ENCODE data around the gene STXBP4. TPM values are rescaled to one million over a fixed set of nuclear protein-coding genes. Genes with fewer than 3 reads are reported as not detected.

The STXBP4 gene
- total RNA-seq, 1 experiment from 2014 or later: 12.0 TPM

DNA sequence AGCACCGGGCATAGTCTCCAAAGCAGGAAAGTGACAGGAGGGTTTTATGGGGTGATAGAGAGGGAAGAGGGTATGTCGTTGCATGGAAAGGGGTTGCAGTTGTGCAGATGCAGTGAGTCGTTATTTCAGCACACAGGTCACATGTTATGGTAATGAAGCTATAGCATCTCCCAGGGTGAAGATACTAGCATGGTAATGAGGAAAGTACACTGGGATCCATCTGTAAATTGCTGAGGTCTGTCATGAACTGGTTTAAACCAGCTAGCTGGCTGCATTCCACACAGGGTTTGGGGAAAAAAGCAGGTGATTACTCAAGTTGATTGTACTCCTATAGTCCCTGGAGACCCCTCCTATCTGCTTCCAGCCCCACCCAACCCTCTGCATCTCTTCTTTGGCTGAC, 11.8 kb upstream of the STXBP4 start:
- ATAC-seq (peak; percentile 80), DNase-seq (ENCODE audit: low spot score) (no peak)
- Mint-ChIP-seq H3K9me3 (no peaks in the 10 kb centered on the region), H3K27ac (peak overlapping the region; percentile 76), H3K36me3 (peaks cover 54% of the 10 kb centered on the region), H3K27me3 (ENCODE audit: low read depth) (no peaks in the 10 kb centered on the region), H3K4me1 (peaks cover 13% of the 10 kb centered on the region), H3K4me3 (no peak overlapping the region)
- ChIA-PET CTCF (interaction anchor here (1.1 kb wide), 1 partner anchor 49 kb away, joined by 3 read pairs; no protein-coding TSS in a partner anchor), POLR2A (no interaction called here)
- TF ChIP-seq SP1 (CRISPR knock-in tag; conservative IDR thresholded peaks at IDR 0.05) (no peak), FOXK1 (CRISPR knock-in tag; IDR thresholded peaks at IDR 0.05) (no peak), TP53 (CRISPR knock-in tag; IDR thresholded peaks at IDR 0.05) (no peak), CBFB (CRISPR knock-in tag; IDR thresholded peaks at IDR 0.05; ENCODE audit: low read depth) (no peak), OVOL2 (CRISPR knock-in tag; IDR thresholded peaks at IDR 0.05; ENCODE audit: borderline replicate concordance) (no peak)
- TF ChIP-seq, protein P1, sequence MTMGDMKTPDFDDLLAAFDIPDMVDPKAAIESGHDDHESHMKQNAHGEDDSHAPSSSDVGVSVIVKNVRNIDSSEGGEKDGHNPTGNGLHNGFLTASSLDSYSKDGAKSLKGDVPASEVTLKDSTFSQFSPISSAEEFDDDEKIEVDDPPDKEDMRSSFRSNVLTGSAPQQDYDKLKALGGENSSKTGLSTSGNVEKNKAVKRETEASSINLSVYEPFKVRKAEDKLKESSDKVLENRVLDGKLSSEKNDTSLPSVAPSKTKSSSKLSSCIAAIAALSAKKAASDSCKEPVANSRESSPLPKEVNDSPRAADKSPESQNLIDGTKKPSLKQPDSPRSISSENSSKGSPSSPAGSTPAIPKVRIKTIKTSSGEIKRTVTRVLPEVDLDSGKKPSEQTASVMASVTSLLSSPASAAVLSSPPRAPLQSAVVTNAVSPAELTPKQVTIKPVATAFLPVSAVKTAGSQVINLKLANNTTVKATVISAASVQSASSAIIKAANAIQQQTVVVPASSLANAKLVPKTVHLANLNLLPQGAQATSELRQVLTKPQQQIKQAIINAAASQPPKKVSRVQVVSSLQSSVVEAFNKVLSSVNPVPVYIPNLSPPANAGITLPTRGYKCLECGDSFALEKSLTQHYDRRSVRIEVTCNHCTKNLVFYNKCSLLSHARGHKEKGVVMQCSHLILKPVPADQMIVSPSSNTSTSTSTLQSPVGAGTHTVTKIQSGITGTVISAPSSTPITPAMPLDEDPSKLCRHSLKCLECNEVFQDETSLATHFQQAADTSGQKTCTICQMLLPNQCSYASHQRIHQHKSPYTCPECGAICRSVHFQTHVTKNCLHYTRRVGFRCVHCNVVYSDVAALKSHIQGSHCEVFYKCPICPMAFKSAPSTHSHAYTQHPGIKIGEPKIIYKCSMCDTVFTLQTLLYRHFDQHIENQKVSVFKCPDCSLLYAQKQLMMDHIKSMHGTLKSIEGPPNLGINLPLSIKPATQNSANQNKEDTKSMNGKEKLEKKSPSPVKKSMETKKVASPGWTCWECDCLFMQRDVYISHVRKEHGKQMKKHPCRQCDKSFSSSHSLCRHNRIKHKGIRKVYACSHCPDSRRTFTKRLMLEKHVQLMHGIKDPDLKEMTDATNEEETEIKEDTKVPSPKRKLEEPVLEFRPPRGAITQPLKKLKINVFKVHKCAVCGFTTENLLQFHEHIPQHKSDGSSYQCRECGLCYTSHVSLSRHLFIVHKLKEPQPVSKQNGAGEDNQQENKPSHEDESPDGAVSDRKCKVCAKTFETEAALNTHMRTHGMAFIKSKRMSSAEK (CRISPR knock-in tag; IDR thresholded peaks at IDR 0.05; ENCODE audit: borderline replicate concordance): no peak

DNA sequence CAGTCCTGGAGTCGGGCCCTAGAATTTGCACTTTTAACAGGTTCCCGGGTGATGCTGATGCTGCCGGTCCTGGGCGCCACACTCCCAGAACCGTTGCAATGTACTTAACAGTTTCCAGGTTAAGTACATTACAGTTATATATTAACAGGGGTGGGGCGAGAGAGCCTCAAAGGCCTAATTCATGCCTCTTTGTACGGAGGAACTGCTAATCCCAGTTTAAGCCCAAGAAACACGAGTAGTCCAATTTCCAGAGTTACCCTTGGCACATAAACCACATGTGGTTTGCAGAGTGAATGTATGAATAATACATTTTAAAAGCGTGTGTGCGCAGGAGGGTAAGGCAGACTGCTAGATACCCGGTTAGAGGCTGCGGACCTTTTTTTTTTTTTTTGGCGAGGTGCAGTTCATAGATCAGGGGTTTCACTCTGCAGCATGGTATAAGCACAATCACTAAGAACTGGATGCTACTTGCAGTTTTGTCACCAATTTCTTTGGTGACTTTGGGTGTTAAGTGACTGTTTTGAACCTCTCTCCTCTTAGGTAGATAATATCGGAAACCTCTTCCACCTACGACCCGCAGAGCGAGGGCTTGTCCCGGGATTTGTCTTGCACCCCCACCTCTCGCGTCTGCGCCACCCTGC, 824 bp upstream of the STXBP4 start:
- Mint-ChIP-seq H3K27ac (no peak overlapping the region), H3K27me3 (ENCODE audit: low read depth) (no peaks in the 10 kb centered on the region), H3K4me1 (peaks cover 12% of the 10 kb centered on the region), H3K4me3 (no peak overlapping the region), H3K36me3 (peaks cover 28% of the 10 kb centered on the region), H3K9me3 (no peaks in the 10 kb centered on the region)
- TF ChIP-seq FOXJ3 (CRISPR knock-in tag; IDR thresholded peaks at IDR 0.05; ENCODE audit: borderline replicate concordance): no peak
- TF ChIP-seq, protein P2, sequence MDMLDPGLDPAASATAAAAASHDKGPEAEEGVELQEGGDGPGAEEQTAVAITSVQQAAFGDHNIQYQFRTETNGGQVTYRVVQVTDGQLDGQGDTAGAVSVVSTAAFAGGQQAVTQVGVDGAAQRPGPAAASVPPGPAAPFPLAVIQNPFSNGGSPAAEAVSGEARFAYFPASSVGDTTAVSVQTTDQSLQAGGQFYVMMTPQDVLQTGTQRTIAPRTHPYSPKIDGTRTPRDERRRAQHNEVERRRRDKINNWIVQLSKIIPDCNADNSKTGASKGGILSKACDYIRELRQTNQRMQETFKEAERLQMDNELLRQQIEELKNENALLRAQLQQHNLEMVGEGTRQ (CRISPR knock-in tag; IDR thresholded peaks at IDR 0.05): no peak
- no peak for TF ChIP-seq ATF1 (CRISPR knock-in tag; IDR thresholded peaks at IDR 0.05)
- TF ChIP-seq SP1 (CRISPR knock-in tag; conservative IDR thresholded peaks at IDR 0.05): no peak
- no peak for TF ChIP-seq HMGA2 (CRISPR knock-in tag; IDR thresholded peaks at IDR 0.05)
- TF ChIP-seq CBFB (CRISPR knock-in tag; IDR thresholded peaks at IDR 0.05; ENCODE audit: low read depth): no peak
- TF ChIP-seq SMAD4 (CRISPR knock-in tag; IDR thresholded peaks at IDR 0.05): no peak
- TF ChIP-seq JAZF1 (CRISPR knock-in tag; IDR thresholded peaks at IDR 0.05): no peak
- no peak for TF ChIP-seq TCF7 (CRISPR knock-in tag; IDR thresholded peaks at IDR 0.05; ENCODE audit: low read depth)
- TF ChIP-seq ELF4 (CRISPR knock-in tag; IDR thresholded peaks at IDR 0.05; ENCODE audit: low read depth): no peak
- TF ChIP-seq, protein P3, sequence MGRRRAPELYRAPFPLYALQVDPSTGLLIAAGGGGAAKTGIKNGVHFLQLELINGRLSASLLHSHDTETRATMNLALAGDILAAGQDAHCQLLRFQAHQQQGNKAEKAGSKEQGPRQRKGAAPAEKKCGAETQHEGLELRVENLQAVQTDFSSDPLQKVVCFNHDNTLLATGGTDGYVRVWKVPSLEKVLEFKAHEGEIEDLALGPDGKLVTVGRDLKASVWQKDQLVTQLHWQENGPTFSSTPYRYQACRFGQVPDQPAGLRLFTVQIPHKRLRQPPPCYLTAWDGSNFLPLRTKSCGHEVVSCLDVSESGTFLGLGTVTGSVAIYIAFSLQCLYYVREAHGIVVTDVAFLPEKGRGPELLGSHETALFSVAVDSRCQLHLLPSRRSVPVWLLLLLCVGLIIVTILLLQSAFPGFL (CRISPR knock-in tag; IDR thresholded peaks at IDR 0.05; ENCODE audit: borderline replicate concordance): no peak
- no peak for TF ChIP-seq NR1H2 (CRISPR knock-in tag; IDR thresholded peaks at IDR 0.05)
- TF ChIP-seq, protein P4, sequence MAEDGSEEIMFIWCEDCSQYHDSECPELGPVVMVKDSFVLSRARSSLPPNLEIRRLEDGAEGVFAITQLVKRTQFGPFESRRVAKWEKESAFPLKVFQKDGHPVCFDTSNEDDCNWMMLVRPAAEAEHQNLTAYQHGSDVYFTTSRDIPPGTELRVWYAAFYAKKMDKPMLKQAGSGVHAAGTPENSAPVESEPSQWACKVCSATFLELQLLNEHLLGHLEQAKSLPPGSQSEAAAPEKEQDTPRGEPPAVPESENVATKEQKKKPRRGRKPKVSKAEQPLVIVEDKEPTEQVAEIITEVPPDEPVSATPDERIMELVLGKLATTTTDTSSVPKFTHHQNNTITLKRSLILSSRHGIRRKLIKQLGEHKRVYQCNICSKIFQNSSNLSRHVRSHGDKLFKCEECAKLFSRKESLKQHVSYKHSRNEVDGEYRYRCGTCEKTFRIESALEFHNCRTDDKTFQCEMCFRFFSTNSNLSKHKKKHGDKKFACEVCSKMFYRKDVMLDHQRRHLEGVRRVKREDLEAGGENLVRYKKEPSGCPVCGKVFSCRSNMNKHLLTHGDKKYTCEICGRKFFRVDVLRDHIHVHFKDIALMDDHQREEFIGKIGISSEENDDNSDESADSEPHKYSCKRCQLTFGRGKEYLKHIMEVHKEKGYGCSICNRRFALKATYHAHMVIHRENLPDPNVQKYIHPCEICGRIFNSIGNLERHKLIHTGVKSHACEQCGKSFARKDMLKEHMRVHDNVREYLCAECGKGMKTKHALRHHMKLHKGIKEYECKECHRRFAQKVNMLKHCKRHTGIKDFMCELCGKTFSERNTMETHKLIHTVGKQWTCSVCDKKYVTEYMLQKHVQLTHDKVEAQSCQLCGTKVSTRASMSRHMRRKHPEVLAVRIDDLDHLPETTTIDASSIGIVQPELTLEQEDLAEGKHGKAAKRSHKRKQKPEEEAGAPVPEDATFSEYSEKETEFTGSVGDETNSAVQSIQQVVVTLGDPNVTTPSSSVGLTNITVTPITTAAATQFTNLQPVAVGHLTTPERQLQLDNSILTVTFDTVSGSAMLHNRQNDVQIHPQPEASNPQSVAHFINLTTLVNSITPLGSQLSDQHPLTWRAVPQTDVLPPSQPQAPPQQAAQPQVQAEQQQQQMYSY (CRISPR knock-in tag; IDR thresholded peaks at IDR 0.05): no peak
- TF ChIP-seq, protein P1 (CRISPR knock-in tag; IDR thresholded peaks at IDR 0.05; ENCODE audit: borderline replicate concordance): no peak
- TF ChIP-seq ZBTB21 (CRISPR knock-in tag; IDR thresholded peaks at IDR 0.05; ENCODE audit: borderline replicate concordance): no peak
- CTCF ChIA-PET: no interaction called here
- no peak for ATAC-seq
- DNase-seq (ENCODE audit: low spot score): no peak
- POLR2A ChIA-PET: no interaction called here

Measured in WTC11 (cell line).